ENCODE measurements around the gene SH3BP4.

DNA sequence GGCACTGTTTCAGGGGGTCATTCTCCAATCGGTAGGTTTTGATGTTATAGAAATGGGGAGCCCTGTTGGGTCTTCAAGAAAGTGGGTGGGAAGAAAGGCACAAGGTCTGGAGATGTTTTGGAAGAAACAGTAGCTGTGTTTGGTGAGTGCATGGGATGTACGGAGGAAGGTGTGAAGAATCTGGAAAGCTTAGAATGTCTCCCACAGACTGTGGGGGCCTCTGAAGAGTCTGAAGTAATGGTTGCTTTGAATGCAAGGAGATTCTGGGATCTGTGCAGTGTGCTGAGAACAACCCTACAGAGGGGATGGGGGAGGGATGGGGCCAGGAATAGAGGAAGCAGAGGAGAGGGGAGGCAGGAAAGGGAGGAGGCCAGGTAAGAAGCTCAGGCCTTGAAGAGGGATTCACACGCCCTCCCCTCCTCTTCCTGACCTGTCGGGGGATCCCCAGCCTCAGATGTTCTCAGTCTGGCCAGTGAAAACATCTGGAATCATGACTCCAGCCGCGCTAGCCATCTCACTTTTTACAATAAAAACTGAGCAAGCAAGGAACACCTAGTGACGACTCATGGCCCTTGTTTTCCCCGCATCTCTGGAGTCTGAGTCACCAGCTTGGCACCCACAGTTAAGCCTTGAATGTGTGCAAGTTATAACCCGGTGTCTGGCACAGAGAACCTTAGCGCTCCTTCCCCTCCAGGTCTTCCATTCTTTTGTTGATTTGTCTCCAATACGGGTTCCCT, 74.2 kb downstream of the SH3BP4 start:
- no peak for TF ChIP-seq EZH2 (IDR thresholded peaks at IDR 0.05; ENCODE audit: insufficient read depth, poor library complexity, severe bottlenecking)
- no peak for TF ChIP-seq EZH2phosphoT487 (IDR thresholded peaks at IDR 0.05; ENCODE audit: insufficient read depth, low read depth)

Data from GM23248 (cell line).